WTC11 (cell line): Measurements from ENCODE around the gene BACE2. TPM values are rescaled to one million over a fixed set of nuclear protein-coding genes. Genes with fewer than 3 reads are reported as not detected.

Source experiments
- ATAC-seq: fragments of 200-7000 bp; cut with Tn5 transposase; 2 replicates; pipeline ENCODE4 v1.10.0; 2021; ENCODE audit warnings: mild to moderate bottlenecking, moderate library complexity
- CTCF ChIA-PET: fragments of 300-600 bp; sonication (Branson Sonifier 250); formaldehyde crosslinking; loops from one replicate; lab custom pipeline; 2021; ENCODE audit warnings: antibody characterized with exemption; lab: Charles Lee
- POLR2A ChIA-PET: fragments of 350-600 bp; sonication (Branson Sonifier 250); formaldehyde crosslinking; loops from one replicate; lab custom pipeline; 2021; ENCODE audit warnings: antibody characterized with exemption; lab: Charles Lee
- DNase-seq: peaks from one replicate; pipeline ENCODE4 v3.0.0; 2021; ENCODE audit warnings: low spot score
- H3K27ac Mint-ChIP-seq: 2 replicates; pipeline ENCODE4 v1.8.0; 2021; ENCODE audit warnings: mixed read lengths
- H3K27me3 Mint-ChIP-seq: 2 replicates; pipeline ENCODE4 v1.8.0; 2021; ENCODE audit warnings: low read depth, mild to moderate bottlenecking, moderate library complexity, mixed read lengths
- H3K36me3 Mint-ChIP-seq: 2 replicates; pipeline ENCODE4 v1.8.0; 2021; ENCODE audit warnings: mixed read lengths
- H3K4me1 Mint-ChIP-seq: 2 replicates; pipeline ENCODE4 v1.8.0; 2022; ENCODE audit warnings: mixed read lengths
- H3K4me3 Mint-ChIP-seq: 2 replicates; pipeline ENCODE4 v1.8.0; 2021; ENCODE audit warnings: mild to moderate bottlenecking, moderate library complexity, mixed read lengths
- H3K9me3 Mint-ChIP-seq: 2 replicates; pipeline ENCODE4 v1.8.0; 2021; ENCODE audit warnings: mixed read lengths
- E2F4 ChIP-seq: sonication (generic); formaldehyde crosslinking; IDR thresholded peaks from 2 replicates; pipeline ENCODE4 v1.8.1; 2022; ENCODE audit warnings: low read depth, mild to moderate bottlenecking, moderate library complexity, missing genetic modification reagents, borderline replicate concordance
- EMX1 ChIP-seq: fragments of 250-450 bp; sonication (Bioruptor Pico); IDR thresholded peaks from 2 replicates; pipeline ENCODE4 v1.8.0; 2021; ENCODE audit warnings: mild to moderate bottlenecking
- GTF2I ChIP-seq: fragments of 250-450 bp; sonication (Bioruptor Pico); conservative IDR thresholded peaks from 2 replicates; pipeline ENCODE4 v1.4.0; 2021; ENCODE audit warnings: mild to moderate bottlenecking
- HMGA2 ChIP-seq: fragments of 250-450 bp; sonication (Bioruptor Pico); IDR thresholded peaks from 2 replicates; pipeline ENCODE4 v1.4.0; 2021; ENCODE audit warnings: mild to moderate bottlenecking, moderate library complexity
- HMGXB4 ChIP-seq: sonication (generic); formaldehyde crosslinking; IDR thresholded peaks from 2 replicates; pipeline ENCODE4 v1.8.1; 2023; ENCODE audit warnings: mild to moderate bottlenecking, moderate library complexity, missing genetic modification reagents
- JAZF1 ChIP-seq: fragments of 250-450 bp; sonication (Bioruptor Pico); IDR thresholded peaks from 2 replicates; pipeline ENCODE4 v1.9.0; 2021; ENCODE audit warnings: moderate library complexity, mild to moderate bottlenecking, inconsistent platforms
- MYBL2 ChIP-seq: sonication (generic); formaldehyde crosslinking; IDR thresholded peaks from 2 replicates; pipeline ENCODE4 v1.8.1; 2023; ENCODE audit warnings: mild to moderate bottlenecking, moderate library complexity, missing genetic modification reagents
- NFYB ChIP-seq: sonication (generic); formaldehyde crosslinking; conservative IDR thresholded peaks from 2 replicates; pipeline ENCODE4 v1.8.0; 2022; ENCODE audit warnings: low read depth, missing genetic modification reagents
- NR2C2 ChIP-seq: sonication (generic); formaldehyde crosslinking; IDR thresholded peaks from 2 replicates; pipeline ENCODE4 v1.8.0; 2022; ENCODE audit warnings: mild to moderate bottlenecking, missing genetic modification reagents
- NR3C1 ChIP-seq: sonication (generic); formaldehyde crosslinking; conservative IDR thresholded peaks from 2 replicates; pipeline ENCODE4 v1.8.1; 2023; ENCODE audit warnings: low read depth, mild to moderate bottlenecking, missing genetic modification reagents
- USF2 ChIP-seq: sonication (generic); formaldehyde crosslinking; IDR thresholded peaks from 2 replicates; pipeline ENCODE4 v1.8.1; 2023; ENCODE audit warnings: mild to moderate bottlenecking, missing genetic modification reagents, moderate library complexity
- ZBTB43 ChIP-seq: sonication (generic); formaldehyde crosslinking; IDR thresholded peaks from 2 replicates; pipeline ENCODE4 v1.8.1; 2023; ENCODE audit warnings: mild to moderate bottlenecking, missing genetic modification reagents
- ZMAT4 ChIP-seq: fragments of 250-450 bp; sonication (Bioruptor Pico); IDR thresholded peaks from 2 replicates; pipeline ENCODE4 v1.9.0; 2021; ENCODE audit warnings: mild to moderate bottlenecking
- ZNF396 ChIP-seq: fragments of 250-450 bp; sonication (Bioruptor Pico); IDR thresholded peaks from 2 replicates; pipeline ENCODE4 v1.8.0; 2021; ENCODE audit warnings: mild to moderate bottlenecking, moderate library complexity, borderline replicate concordance
- ZNF423 ChIP-seq: fragments of 250-450 bp; sonication (Bioruptor Pico); IDR thresholded peaks from 2 replicates; pipeline ENCODE4 v2.1.2; 2022; ENCODE audit warnings: mild to moderate bottlenecking, moderate library complexity
- ZNF512 ChIP-seq: sonication (generic); formaldehyde crosslinking; IDR thresholded peaks from 2 replicates; pipeline ENCODE4 v1.8.1; 2022; ENCODE audit warnings: missing genetic modification reagents, borderline replicate concordance
- total RNA-seq: library from RNA; stranded (reverse); gene quantifications from 3 replicates; pipeline ENCODE4 v1.2.3, GENCODE V29; 2021
- TF ChIP-seq, protein P1 (sequence below): fragments of 200-600 bp; IDR thresholded peaks from 2 replicates; pipeline ENCODE4 v1.8.0; 2022; ENCODE audit warnings: antibody characterized with exemption
- TF ChIP-seq, protein P2 (sequence below): fragments of 250-450 bp; sonication (Bioruptor Pico); IDR thresholded peaks from 2 replicates; pipeline ENCODE4 v1.9.0; 2021; ENCODE audit warnings: moderate library complexity, mild to moderate bottlenecking, inconsistent platforms, borderline replicate concordance

Gene BACE2
- total RNA-seq, 1 experiment from 2014 or later, result 9.8 TPM

DNA sequence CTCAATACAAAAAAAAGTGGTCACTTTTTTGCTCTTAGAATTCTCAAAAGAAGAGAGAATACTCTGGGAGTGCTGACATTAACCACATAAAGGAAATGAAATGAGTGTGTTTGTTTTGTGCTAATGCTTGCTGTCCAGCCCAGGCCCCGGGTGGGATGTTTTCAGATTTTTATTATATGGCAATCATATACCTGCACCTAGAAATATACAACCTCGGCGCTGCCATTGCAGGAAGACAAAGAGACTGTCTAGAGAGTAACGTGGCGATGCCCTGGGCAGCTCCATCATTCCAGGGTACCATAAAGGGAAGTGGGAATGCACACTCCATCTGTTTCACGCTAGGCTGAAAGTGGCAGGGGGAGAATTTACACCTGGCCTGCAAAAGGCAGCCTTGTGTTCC, 7.1 kb downstream of the BACE2 start (continued):
- TF ChIP-seq E2F4 (no peak), HMGXB4 (CRISPR knock-in tag) (no peak), ZMAT4 (no peak)

DNA sequence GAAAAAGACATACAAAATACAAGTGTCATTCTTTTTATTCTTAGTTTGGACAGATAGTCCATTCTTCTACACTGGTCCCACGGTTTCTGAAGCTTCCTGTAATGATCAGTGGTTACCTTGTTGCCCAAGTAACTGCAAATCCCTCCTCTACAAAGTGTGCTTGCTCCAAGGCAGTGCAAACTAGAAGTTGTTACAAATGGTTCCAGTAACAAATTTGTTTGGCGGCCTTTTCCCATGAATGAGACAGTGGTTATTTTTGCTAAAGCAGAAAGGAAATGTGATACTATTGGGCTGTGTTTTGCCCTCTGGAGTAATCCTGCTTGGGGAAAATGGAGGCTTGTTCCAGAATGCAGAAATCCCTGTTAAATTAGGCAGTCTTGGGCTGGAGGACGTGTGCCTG, 8.9 kb downstream of the BACE2 start:
- Mint-ChIP-seq H3K9me3 (peaks cover 11% of the 10 kb centered on the region), H3K36me3 (peaks cover 6% of the 10 kb centered on the region), H3K27me3 (no peaks in the 10 kb centered on the region), H3K4me3 (no peak overlapping the region), H3K27ac (no peak overlapping the region), H3K4me1 (peaks cover 5% of the 10 kb centered on the region; the same call in 1 of the 2 replicates)
- ATAC-seq, result no peak
- POLR2A ChIA-PET, result no interaction called here
- TF ChIP-seq HMGA2 (CRISPR knock-in tag) (no peak), NR2C2 (CRISPR knock-in tag) (no peak), EMX1 (CRISPR knock-in tag) (no peak), NR3C1 (CRISPR knock-in tag) (no peak), ZNF396 (CRISPR knock-in tag) (no peak), ZNF512 (CRISPR knock-in tag) (no peak), GTF2I (CRISPR knock-in tag) (no peak), NFYB (CRISPR knock-in tag) (no peak), ZNF423 (CRISPR knock-in tag) (no peak), ZBTB43 (no peak)
- TF ChIP-seq, protein P1, sequence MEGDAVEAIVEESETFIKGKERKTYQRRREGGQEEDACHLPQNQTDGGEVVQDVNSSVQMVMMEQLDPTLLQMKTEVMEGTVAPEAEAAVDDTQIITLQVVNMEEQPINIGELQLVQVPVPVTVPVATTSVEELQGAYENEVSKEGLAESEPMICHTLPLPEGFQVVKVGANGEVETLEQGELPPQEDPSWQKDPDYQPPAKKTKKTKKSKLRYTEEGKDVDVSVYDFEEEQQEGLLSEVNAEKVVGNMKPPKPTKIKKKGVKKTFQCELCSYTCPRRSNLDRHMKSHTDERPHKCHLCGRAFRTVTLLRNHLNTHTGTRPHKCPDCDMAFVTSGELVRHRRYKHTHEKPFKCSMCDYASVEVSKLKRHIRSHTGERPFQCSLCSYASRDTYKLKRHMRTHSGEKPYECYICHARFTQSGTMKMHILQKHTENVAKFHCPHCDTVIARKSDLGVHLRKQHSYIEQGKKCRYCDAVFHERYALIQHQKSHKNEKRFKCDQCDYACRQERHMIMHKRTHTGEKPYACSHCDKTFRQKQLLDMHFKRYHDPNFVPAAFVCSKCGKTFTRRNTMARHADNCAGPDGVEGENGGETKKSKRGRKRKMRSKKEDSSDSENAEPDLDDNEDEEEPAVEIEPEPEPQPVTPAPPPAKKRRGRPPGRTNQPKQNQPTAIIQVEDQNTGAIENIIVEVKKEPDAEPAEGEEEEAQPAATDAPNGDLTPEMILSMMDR, result no peak
- no peak for DNase-seq
- CTCF ChIA-PET, result no interaction called here

DNA sequence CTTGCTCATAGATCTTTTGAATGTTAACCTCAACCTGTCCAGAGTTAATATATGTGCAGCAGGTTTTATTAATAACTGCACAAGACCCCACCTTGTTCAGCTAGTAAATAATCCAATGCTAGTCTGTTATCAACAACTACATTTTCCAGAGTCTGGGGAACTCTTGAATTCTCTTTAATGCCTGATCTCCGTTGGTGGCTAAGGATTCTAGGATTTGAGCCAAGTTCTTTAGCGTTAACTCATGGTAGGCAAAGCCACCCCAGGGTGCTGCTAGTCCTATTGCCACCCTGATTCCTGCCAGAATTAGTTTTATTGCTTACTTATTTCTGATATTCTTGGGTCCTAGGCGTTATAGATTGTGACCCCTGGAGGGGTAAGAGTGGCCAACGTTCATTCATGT, 12.8 kb downstream of the BACE2 start:
- ChIA-PET POLR2A (no interaction called here), CTCF (interaction anchor here (1.3 kb wide), 1 partner anchor 10 kb away, joined by 4 read pairs; no protein-coding TSS in a partner anchor)
- no peak for TF ChIP-seq MYBL2 (CRISPR knock-in tag)
- no peak for TF ChIP-seq JAZF1 (CRISPR knock-in tag)
- TF ChIP-seq, protein P2, sequence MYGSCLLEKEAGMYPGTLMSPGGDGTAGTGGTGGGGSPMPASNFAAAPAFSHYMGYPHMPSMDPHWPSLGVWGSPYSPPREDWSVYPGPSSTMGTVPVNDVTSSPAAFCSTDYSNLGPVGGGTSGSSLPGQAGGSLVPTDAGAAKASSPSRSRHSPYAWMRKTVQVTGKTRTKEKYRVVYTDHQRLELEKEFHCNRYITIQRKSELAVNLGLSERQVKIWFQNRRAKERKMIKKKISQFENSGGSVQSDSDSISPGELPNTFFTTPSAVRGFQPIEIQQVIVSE (CRISPR knock-in tag), result no peak
- no peak for TF ChIP-seq USF2

More for the DNA sequence above, 12.8 kb downstream of the BACE2 start:
- H3K27ac Mint-ChIP-seq, result no peak overlapping the region
- H3K27me3 Mint-ChIP-seq, result no peaks in the 10 kb centered on the region
- no peak for DNase-seq
- H3K36me3 Mint-ChIP-seq, result peaks cover 15% of the 10 kb centered on the region
- H3K9me3 Mint-ChIP-seq, result peaks cover 23% of the 10 kb centered on the region
- no peak overlapping the region for H3K4me3 Mint-ChIP-seq
- peaks cover 15% of the 10 kb centered on the region for H3K4me1 Mint-ChIP-seq
- no peak for ATAC-seq
